HepG2 (cell line): ENCODE data around the gene MYD88. TPM values are rescaled to one million over a fixed set of nuclear protein-coding genes. Genes with fewer than 3 reads are reported as not detected.
"Not testable (repeated sequence)": the region's sequence is repeated elsewhere in the genome, so short reads cannot be mapped to it uniquely, and the experiment has no call there.

Source experiments
- ATAC-seq: fragments of 200-7000 bp; cut with Tn5 transposase; 3 replicates; pipeline ENCODE4 v1.9.1; 2020; ENCODE audit warnings: mild to moderate bottlenecking, moderate library complexity
- BruUV-seq: library from RNA; stranded (reverse); fragments of 400-500 nt; replicated peaks from 2 replicates; lab custom pipeline; 2021; lab: Mats Ljungman, UMichigan
- CTCF ChIA-PET: fragments of 300-600 bp; formaldehyde crosslinking; extraction: SDS; loops from one replicate; lab custom pipeline; 2021; ENCODE audit warnings: low total read pairs, inconsistent platforms, low intra/inter-chr PET ratio; lab: Yijun Ruan, JAX
- POLR2A ChIA-PET: fragments of 350-600 bp; sonication (Branson Sonifier 250); formaldehyde crosslinking; loops from one replicate; lab custom pipeline; 2020; ENCODE audit warnings: antibody characterized with exemption, inconsistent platforms; lab: Yijun Ruan, JAX
- DNase-seq: peaks from one replicate; pipeline ENCODE4 v3.0.0-alpha.2; 2015; ENCODE audit warnings: low spot score
- FAIRE-seq: peaks from 3 replicates; lab custom pipeline; 2011; peaks lifted over from hg19 to GRCh38; lab: Jason Lieb, UNC
- H2AFZ ChIP-seq: one replicate; pipeline ENCODE4 v1.6.1; 2011; ENCODE audit warnings: low read length, inconsistent platforms
- H3K27ac ChIP-seq: fragments of 300-600 bp; 3 replicates; pipeline ENCODE4 v1.8.0; 2011; ENCODE audit warnings: mixed run types, mild to moderate bottlenecking, mixed read lengths, low read length, inconsistent platforms; ENCODE audit not compliant: insufficient read depth; ENCODE audit errors: extremely low read length
- H3K27me3 ChIP-seq, 2 experiments: fragments of 200-600 bp in 1 of 2; 2 replicates in 1 of 2; 3 replicates in 1 of 2; pipeline versions ENCODE4 v1.6.0 to v1.8.0; 2011; ENCODE audit warnings: low read length in 2 of 2, mild to moderate bottlenecking in 2 of 2, moderate library complexity in 2 of 2, inconsistent platforms in 1 of 2; ENCODE audit not compliant: insufficient read depth in 2 of 2, control insufficient read depth in 1 of 2
- H3K36me3 ChIP-seq, 2 experiments: fragments of 200-600 bp in 1 of 2; replicated peaks in 1 of 2; 2 replicates in 1 of 2; 3 replicates in 1 of 2; pipeline versions ENCODE4 v1.5.1 to v1.8.0; 2011; ENCODE audit warnings: low read length in 2 of 2, inconsistent platforms in 1 of 2; ENCODE audit not compliant: insufficient read depth in 2 of 2, control insufficient read depth in 1 of 2
- H3K4me1 ChIP-seq: 2 replicates; pipeline ENCODE4 v1.5.1; 2012; ENCODE audit warnings: low read length, inconsistent platforms; ENCODE audit not compliant: insufficient read depth
- H3K4me2 ChIP-seq: 2 replicates; pipeline ENCODE4 v1.6.0; 2011; ENCODE audit warnings: low read depth, low read length, inconsistent platforms
- H3K4me3 ChIP-seq, 3 experiments: fragments of 200-600 bp in 1 of 3; sonication (generic), shearing (Covaris generic) in 1 of 3; replicated peaks in 1 of 3; 2 replicates each; pipeline ENCODE4 v1.5.1; 2011 to 2016; ENCODE audit warnings: low read length in 3 of 3, inconsistent platforms in 2 of 3, low read depth in 2 of 3, mild to moderate bottlenecking in 2 of 3, control low read depth in 1 of 3, mixed read lengths in 1 of 3; ENCODE audit not compliant: insufficient read depth in 1 of 3
- H3K79me2 ChIP-seq: one replicate; pipeline ENCODE4 v1.6.1; 2011; ENCODE audit warnings: low read length, inconsistent platforms; ENCODE audit not compliant: insufficient read depth
- H3K9ac ChIP-seq: 2 replicates; pipeline ENCODE4 v1.6.0; 2011; ENCODE audit warnings: mild to moderate bottlenecking, low read depth, low read length, inconsistent platforms; ENCODE audit not compliant: insufficient read depth
- H3K9me3 ChIP-seq: 2 replicates; pipeline ENCODE4 v1.5.1; 2012; ENCODE audit warnings: mild to moderate bottlenecking, low read length
- H4K20me1 ChIP-seq: 2 replicates; pipeline ENCODE4 v1.6.0; 2011; ENCODE audit warnings: inconsistent platforms, mild to moderate bottlenecking, low read length, moderate library complexity; ENCODE audit not compliant: insufficient read depth
- HNRNPL ChIP-seq: fragments of 200-400 bp; formaldehyde crosslinking; IDR thresholded peaks from 2 replicates; pipeline ENCODE4 v1.6.1; 2017; ENCODE audit warnings: mild to moderate bottlenecking, low read depth, low read length
- MIXL1 ChIP-seq: IDR thresholded peaks from 2 replicates; pipeline ENCODE4 v1.6.1; 2016
- NR2F1 ChIP-seq, 2 experiments: fragments of 450-650 bp in 1 of 2; formaldehyde crosslinking in 1 of 2; IDR thresholded peaks; 2 replicates each; pipeline versions ENCODE4 v1.5.0 to v1.6.1; 2016 to 2020; ENCODE audit warnings: mild to moderate bottlenecking in 1 of 2, missing compliant biosample characterization in 1 of 2, missing genetic modification reagents in 1 of 2, moderate library complexity in 1 of 2
- SOX5 ChIP-seq: IDR thresholded peaks from 2 replicates; pipeline ENCODE4 v1.6.1; 2016; ENCODE audit warnings: borderline replicate concordance
- TBX3 ChIP-seq: fragments of 450-650 bp; IDR thresholded peaks from 2 replicates; pipeline ENCODE4 v1.6.1; 2017; ENCODE audit warnings: antibody characterized with exemption, mild to moderate bottlenecking, inconsistent platforms, borderline replicate concordance
- TOPORS ChIP-seq: sonication (generic); formaldehyde crosslinking; IDR thresholded peaks from 2 replicates; pipeline ENCODE4 v1.8.0; 2023; ENCODE audit warnings: mild to moderate bottlenecking, missing genetic modification reagents
- TRIM24 ChIP-seq: sonication (generic); formaldehyde crosslinking; IDR thresholded peaks from 2 replicates; pipeline ENCODE4 v1.8.0; 2022; ENCODE audit warnings: mild to moderate bottlenecking, missing genetic modification reagents
- ZNF230 ChIP-seq: sonication (generic); formaldehyde crosslinking; IDR thresholded peaks from 2 replicates; pipeline ENCODE4 v1.4.0; 2020; ENCODE audit warnings: mild to moderate bottlenecking, missing genetic modification reagents
- ZNF652 ChIP-seq: IDR thresholded peaks from 2 replicates; pipeline ENCODE4 v1.6.1; 2016; ENCODE audit warnings: low read depth, borderline replicate concordance
- ZNF678 ChIP-seq: sonication (generic); formaldehyde crosslinking; IDR thresholded peaks from 2 replicates; pipeline ENCODE4 v1.4.0; 2020; ENCODE audit warnings: mild to moderate bottlenecking, missing genetic modification reagents
- WGBS: methylation state at CpG from one replicate; pipeline ENCODE4 v1.1.6; 2017; ENCODE audit warnings: low lambda C conversion rate; 5-methylcytosine and 5-hydroxymethylcytosine counted together
- in situ Hi-C: cut with HindIII; loops from 2 replicates; pipeline ENCODE4 v1.10.0; 2017; ENCODE audit warnings: low pct_unique_long_range_greater_than_20kb; ENCODE audit not compliant: extremely low pct_ligation_motif_present
- intact Hi-C: fragments of 100-400 bp; cut with micrococcal nuclease; formaldehyde crosslinking; loops from one replicate; pipeline ENCODE4 v1.10.0; 2022; ENCODE audit not compliant: unreplicated experiment
- polyA plus RNA-seq, 8 experiments: library from polyadenylated mRNA; depleted of rRNA in 3 of 8; stranded (reverse) in 7 of 8; unstranded in 1 of 8; fragments of >200 nt; fragmentation: Illumina TruSeq in 4 of 8; extraction: Trizol in 4 of 8; gene quantifications; 2 replicates each; pipeline versions ENCODE4 v1.2.1 to v1.2.3, GENCODE V29; 2011 to 2016; ENCODE audit warnings: low read depth in 4 of 8, missing spikeins in 1 of 8, mixed read lengths in 1 of 8; ENCODE audit not compliant: insufficient read depth in 1 of 8
- total RNA-seq, 5 experiments: library from RNA; depleted of rRNA; stranded (reverse); fragments of >200 nt; fragmentation: Illumina TruSeq; extraction: Trizol; gene quantifications; 2 replicates each; pipeline ENCODE4 v1.2.3, GENCODE V29; 2016; ENCODE audit warnings: low read depth in 1 of 5
- TF ChIP-seq, protein P1 (sequence below): IDR thresholded peaks from 2 replicates; pipeline ENCODE4 v1.6.1; 2016; ENCODE audit warnings: mild to moderate bottlenecking
- TF ChIP-seq, protein P2 (sequence below): sonication (generic); formaldehyde crosslinking; conservative IDR thresholded peaks from 2 replicates; pipeline ENCODE4 v1.8.0; 2022; ENCODE audit warnings: mild to moderate bottlenecking, moderate library complexity, missing genetic modification reagents

MYD88 gene
- total and polyA plus RNA-seq, 2 of the 13 experiments (the other 11 are each of a cell fraction or from before 2014, with no cell fraction given): 7.6 to 32.7 TPM

DNA sequence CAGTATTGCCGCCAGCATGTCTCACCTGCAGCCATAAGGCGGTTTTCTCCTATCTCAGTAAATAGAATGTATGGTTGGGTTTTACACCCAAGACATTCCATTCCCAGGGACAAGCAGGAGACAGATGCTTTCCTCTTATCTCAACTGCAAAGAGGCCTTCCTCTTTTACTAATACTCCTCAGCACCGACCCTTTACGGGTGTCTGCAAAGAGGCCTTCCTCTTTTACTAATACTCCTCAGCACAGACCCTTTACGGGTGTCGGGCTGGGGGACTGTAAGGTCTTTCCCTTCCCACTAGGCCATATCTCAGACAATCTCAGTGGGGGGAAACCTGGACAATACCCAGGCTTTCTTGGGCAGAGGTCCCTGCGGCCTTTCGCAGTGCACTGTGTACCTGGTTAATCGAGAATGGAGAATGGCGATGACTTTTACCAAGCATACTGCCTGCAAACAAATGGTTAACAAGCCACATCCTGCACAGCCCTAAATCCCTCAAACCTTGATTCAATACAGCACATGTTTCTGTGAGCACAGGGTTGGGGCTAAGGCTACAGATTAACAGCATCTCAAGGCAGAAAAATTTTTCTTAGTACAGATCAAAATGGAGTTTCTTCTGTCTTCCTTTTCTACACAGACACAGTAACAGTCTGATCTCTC is 2.7 kb upstream of the MYD88 start:
- ATAC-seq, BruUV-seq, H2AFZ ChIP-seq, DNase-seq, H3K27me3 ChIP-seq, CTCF ChIA-PET, H4K20me1 ChIP-seq, FAIRE-seq, H3K9me3 ChIP-seq: not testable (repeated sequence)
- peak overlapping the region; percentile 90 for H3K9ac ChIP-seq
- H3K4me1 ChIP-seq: peaks cover 67% of the 10 kb centered on the region
- H3K4me3 ChIP-seq: peak overlapping the region; percentile 85 to 96 (median 89)
- H3K36me3 ChIP-seq: peaks cover 4 to 31% of the 10 kb centered on the region in 2 experiments
- H3K27ac ChIP-seq: peak overlapping the region; percentile 97
- in situ Hi-C loops (loop anchor here (25.0 kb wide), 1 partner anchor 327 kb away; the partner anchor contains the start of gene ACVR2B), intact Hi-C loops (loop anchor here (2.0 to 10.0 kb wide), 2 partner anchors 109 to 131 kb away; no protein-coding TSS in a partner anchor)
- H3K4me2 ChIP-seq: peak overlapping the region; percentile 90
- peaks cover 68% of the 10 kb centered on the region for H3K79me2 ChIP-seq
- POLR2A ChIA-PET: interaction anchor here (1.1 to 7.0 kb wide), 5 partner anchors 9 to 208 kb away, joined by 4 to 179 read pairs (median 4); partner anchors contain the start of gene OXSR1
- TF ChIP-seq TOPORS (CRISPR knock-in tag) (0 out of 2 replicates have a peak, but pooled peaks have one; percentile 9), ZNF652 (CRISPR knock-in tag) (peak; percentile 88)
- 7% methylated on average over 9 of the region's 10 CpGs for WGBS

DNA sequence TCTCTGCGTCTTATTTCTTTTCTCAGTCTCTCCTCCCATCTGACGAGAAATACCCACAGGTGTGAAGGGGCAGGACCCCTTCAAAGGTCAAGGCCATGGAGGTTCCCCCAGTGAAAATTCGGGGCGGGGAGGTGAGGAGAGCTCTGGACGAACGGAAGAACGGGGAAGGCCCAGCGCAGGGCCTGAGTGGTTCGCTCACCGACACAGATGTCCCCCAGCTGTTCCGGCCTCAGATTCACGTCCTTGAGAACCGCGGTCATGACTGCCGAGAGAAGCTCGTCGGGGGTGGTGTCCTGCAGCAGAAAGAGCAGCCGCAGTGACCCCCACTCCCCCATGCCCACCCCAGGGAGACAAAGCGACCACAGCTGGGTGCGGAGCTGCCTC is 2.1 kb upstream of the MYD88 start:
- WGBS: 2% methylated on average over 13 of the region's 20 CpGs
- in situ Hi-C loops: loop anchor here (25.0 kb wide), 1 partner anchor 326 kb away; the partner anchor contains the start of gene ACVR2B
- ATAC-seq (no peak), FAIRE-seq (no peak), DNase-seq (no peak)
- Histone ChIP-seq H2AFZ (no peak overlapping the region), H3K27me3 (no peaks in the 10 kb centered on the region; a peak in 1 of 5 replicates), H3K27ac (peak overlapping the region; percentile 97), H3K4me1 (peaks cover 63% of the 10 kb centered on the region), H3K36me3 (peaks cover 3 to 30% of the 10 kb centered on the region in 2 experiments), H3K79me2 (peaks cover 63% of the 10 kb centered on the region), H4K20me1 (peaks cover 3% of the 10 kb centered on the region; the same call in 1 of the 2 replicates), H3K9ac (peak overlapping the region; percentile 90), H3K4me3 (peak overlapping the region; percentile 85 to 96 (median 89)), H3K4me2 (peak overlapping the region; percentile 90), H3K9me3 (no peaks in the 10 kb centered on the region)
- TSS peak; percentile 46 for BruUV-seq
- intact Hi-C loops: loop anchor here (2.0 to 10.0 kb wide), 2 partner anchors 108 to 132 kb away; no protein-coding TSS in a partner anchor
- ChIA-PET CTCF (no interaction called here), POLR2A (interaction anchor here (0.6 to 7.0 kb wide), 11 partner anchors 8 to 349 kb away, joined by 3 to 179 read pairs (median 4); partner anchors contain the start of gene OXSR1)
- 0 out of 2 replicates have a peak, but pooled peaks have one; percentile 37 for TF ChIP-seq ZNF678 (CRISPR knock-in tag)
- no peak for TF ChIP-seq SOX5 (CRISPR knock-in tag)
- TF ChIP-seq MIXL1 (CRISPR knock-in tag): no peak
- TF ChIP-seq ZNF230: 0 out of 2 replicates have a peak, but pooled peaks have one; percentile 43
- no peak for TF ChIP-seq TBX3
- peak; percentile 43 to 48; a peak in 1 of 4 replicates for TF ChIP-seq NR2F1 (CRISPR knock-in tag; IDR thresholded peaks at IDR 0.05)
- TF ChIP-seq, protein P1, sequence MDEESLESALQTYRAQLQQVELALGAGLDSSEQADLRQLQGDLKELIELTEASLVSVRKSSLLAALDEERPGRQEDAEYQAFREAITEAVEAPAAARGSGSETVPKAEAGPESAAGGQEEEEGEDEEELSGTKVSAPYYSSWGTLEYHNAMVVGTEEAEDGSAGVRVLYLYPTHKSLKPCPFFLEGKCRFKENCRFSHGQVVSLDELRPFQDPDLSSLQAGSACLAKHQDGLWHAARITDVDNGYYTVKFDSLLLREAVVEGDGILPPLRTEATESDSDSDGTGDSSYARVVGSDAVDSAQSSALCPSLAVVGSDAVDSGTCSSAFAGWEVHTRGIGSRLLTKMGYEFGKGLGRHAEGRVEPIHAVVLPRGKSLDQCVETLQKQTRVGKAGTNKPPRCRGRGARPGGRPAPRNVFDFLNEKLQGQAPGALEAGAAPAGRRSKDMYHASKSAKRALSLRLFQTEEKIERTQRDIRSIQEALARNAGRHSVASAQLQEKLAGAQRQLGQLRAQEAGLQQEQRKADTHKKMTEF: no peak
- TF ChIP-seq TRIM24 (CRISPR knock-in tag): no peak
- TF ChIP-seq HNRNPL: no peak
- TF ChIP-seq, protein P2, sequence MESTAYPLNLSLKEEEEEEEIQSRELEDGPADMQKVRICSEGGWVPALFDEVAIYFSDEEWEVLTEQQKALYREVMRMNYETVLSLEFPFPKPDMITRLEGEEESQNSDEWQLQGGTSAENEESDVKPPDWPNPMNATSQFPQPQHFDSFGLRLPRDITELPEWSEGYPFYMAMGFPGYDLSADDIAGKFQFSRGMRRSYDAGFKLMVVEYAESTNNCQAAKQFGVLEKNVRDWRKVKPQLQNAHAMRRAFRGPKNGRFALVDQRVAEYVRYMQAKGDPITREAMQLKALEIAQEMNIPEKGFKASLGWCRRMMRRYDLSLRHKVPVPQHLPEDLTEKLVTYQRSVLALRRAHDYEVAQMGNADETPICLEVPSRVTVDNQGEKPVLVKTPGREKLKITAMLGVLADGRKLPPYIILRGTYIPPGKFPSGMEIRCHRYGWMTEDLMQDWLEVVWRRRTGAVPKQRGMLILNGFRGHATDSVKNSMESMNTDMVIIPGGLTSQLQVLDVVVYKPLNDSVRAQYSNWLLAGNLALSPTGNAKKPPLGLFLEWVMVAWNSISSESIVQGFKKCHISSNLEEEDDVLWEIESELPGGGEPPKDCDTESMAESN: no peak
